ENCODE results near the gene NPR3. TPM values are rescaled to one million over a fixed set of nuclear protein-coding genes. Genes with fewer than 3 reads are reported as not detected.

Gene NPR3
- total and polyA plus RNA-seq, 4 donors: 0.70 to 15.4 (median 2.2) TPM

GRCh38 chr5:32722957-32723356 is 11.8 kb downstream of the NPR3 start:
- Histone ChIP-seq H3K27ac (ENCODE audit: low read depth in 1 of 2, low read length in 2 of 2) (no peak overlapping the region), H3K27me3 (ENCODE audit: control insufficient read depth in 4 of 4, insufficient read depth in 4 of 4, low read length in 3 of 4) (no peaks in the 10 kb centered on the region), H3K4me3 (ENCODE audit: low read depth in 1 of 3, low read length in 3 of 3) (no peak overlapping the region), H3K36me3 (ENCODE audit: control insufficient read depth in 4 of 4, insufficient read depth in 3 of 4, low read depth in 1 of 4, low read length in 3 of 4) (peaks cover 0 to 4% (median 2%) of the 10 kb centered on the region in 4 donors), H3K9ac (ENCODE audit: low read depth in 1 of 2, low read length in 2 of 2) (no peak overlapping the region), H3K4me1 (ENCODE audit: control insufficient read depth in 4 of 4, insufficient read depth in 4 of 4, low read length in 3 of 4) (no peaks in the 10 kb centered on the region), H3K9me3 (ENCODE audit: control insufficient read depth in 4 of 4, low read length in 3 of 4) (peaks cover 0 to 5% (median 0%) of the 10 kb centered on the region in 4 donors)
- no peak for TF ChIP-seq NR2F2 (IDR thresholded peaks at IDR 0.05)
- 90% methylated on average over 7 of the region's 7 CpGs for WGBS
- DNase-seq (ENCODE audit: low spot score): no peak

DNA sequence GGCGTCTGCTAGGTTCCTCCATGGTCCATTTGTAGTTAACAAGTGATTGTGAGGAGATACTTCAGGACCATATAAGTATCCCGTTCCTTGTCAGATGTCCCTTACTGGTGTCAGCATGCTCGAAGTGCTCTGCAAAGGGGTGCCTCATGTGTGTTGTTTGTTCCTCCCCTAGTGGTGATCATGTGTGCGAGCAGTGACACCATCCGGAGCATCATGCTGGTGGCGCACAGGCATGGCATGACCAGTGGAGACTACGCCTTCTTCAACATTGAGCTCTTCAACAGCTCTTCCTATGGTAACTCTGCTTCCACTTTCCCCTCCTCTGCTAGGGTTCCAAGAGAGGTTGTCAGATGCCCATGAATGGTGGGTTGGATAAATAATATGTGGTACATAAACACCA is 13.4 kb downstream of the NPR3 start:
- 93% methylated on average over 7 of the region's 7 CpGs for WGBS
- H3K36me3 ChIP-seq (ENCODE audit: control insufficient read depth in 4 of 4, insufficient read depth in 3 of 4, low read depth in 1 of 4, low read length in 3 of 4): peaks cover 0 to 4% (median 2%) of the 10 kb centered on the region in 4 donors
- no peaks in the 10 kb centered on the region for H3K27me3 ChIP-seq (ENCODE audit: control insufficient read depth in 4 of 4, insufficient read depth in 4 of 4, low read length in 3 of 4)
- no peak overlapping the region for H3K9ac ChIP-seq (ENCODE audit: low read depth in 1 of 2, low read length in 2 of 2)
- TF ChIP-seq YY1 (IDR thresholded peaks at IDR 0.05): no peak
- no peak overlapping the region for H3K4me3 ChIP-seq (ENCODE audit: low read depth in 1 of 3, low read length in 3 of 3)
- no peak overlapping the region for H3K27ac ChIP-seq (ENCODE audit: low read depth in 1 of 2, low read length in 2 of 2)
- no peaks in the 10 kb centered on the region for H3K4me1 ChIP-seq (ENCODE audit: control insufficient read depth in 4 of 4, insufficient read depth in 4 of 4, low read length in 3 of 4)
- peaks cover 0 to 5% (median 0%) of the 10 kb centered on the region in 4 donors for H3K9me3 ChIP-seq (ENCODE audit: control insufficient read depth in 4 of 4, low read length in 3 of 4)
- DNase-seq (ENCODE audit: low spot score): no peak

DNA sequence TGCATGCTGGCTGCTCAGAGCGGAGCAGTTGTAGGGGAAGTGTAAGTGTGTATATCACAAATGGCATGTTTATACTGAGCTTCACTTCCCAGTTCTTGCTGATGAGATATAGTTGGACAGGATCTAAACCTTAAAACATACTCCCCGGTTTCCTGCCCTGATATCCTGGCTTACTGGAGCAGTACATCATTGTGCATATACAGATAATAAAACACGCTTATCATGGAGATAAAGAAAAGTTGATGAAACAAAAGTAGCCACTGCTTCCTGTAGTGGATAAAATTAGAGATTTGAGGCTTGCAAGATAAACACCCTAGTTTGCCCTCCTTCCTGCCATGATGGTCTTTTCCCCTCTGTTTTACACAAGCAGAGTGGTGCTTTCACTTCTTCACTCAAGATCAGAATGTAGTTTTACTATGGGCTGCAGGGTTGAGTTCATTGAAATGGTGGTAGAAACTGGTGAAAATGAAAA is 15.0 kb downstream of the NPR3 start:
- Histone ChIP-seq H3K9ac (ENCODE audit: low read depth in 1 of 2, low read length in 2 of 2) (no peak overlapping the region), H3K27me3 (ENCODE audit: control insufficient read depth in 4 of 4, insufficient read depth in 4 of 4, low read length in 3 of 4) (no peaks in the 10 kb centered on the region), H3K9me3 (ENCODE audit: control insufficient read depth in 4 of 4, low read length in 3 of 4) (peaks cover 0 to 5% (median 0%) of the 10 kb centered on the region in 4 donors), H3K4me1 (ENCODE audit: control insufficient read depth in 4 of 4, insufficient read depth in 4 of 4, low read length in 3 of 4) (no peaks in the 10 kb centered on the region), H3K27ac (ENCODE audit: low read depth in 1 of 2, low read length in 2 of 2) (no peak overlapping the region), H3K36me3 (ENCODE audit: control insufficient read depth in 4 of 4, insufficient read depth in 3 of 4, low read depth in 1 of 4, low read length in 3 of 4) (peaks cover 0 to 4% (median 2%) of the 10 kb centered on the region in 4 donors), H3K4me3 (ENCODE audit: low read depth in 1 of 3, low read length in 3 of 3) (no peak overlapping the region)
- WGBS: 54% methylated on average over 3 of the region's 3 CpGs
- TF ChIP-seq EGR1 (IDR thresholded peaks at IDR 0.05; ENCODE audit: low read depth in 2 of 2) (no peak), NR2F2 (IDR thresholded peaks at IDR 0.05) (peak; percentile 33), TAF1 (conservative IDR thresholded peaks at IDR 0.05) (no peak)
- no peak for DNase-seq (ENCODE audit: low spot score)

- Histone ChIP-seq H3K27me3 (ENCODE audit: control insufficient read depth in 4 of 4, insufficient read depth in 4 of 4, low read length in 3 of 4) (no peaks in the 10 kb centered on the region), H3K4me3 (ENCODE audit: low read depth in 1 of 3, low read length in 3 of 3) (no peak overlapping the region), H3K9ac (ENCODE audit: low read depth in 1 of 2, low read length in 2 of 2) (no peak overlapping the region), H3K27ac (ENCODE audit: low read depth in 1 of 2, low read length in 2 of 2) (no peak overlapping the region), H3K9me3 (ENCODE audit: control insufficient read depth in 4 of 4, low read length in 3 of 4) (peaks cover 0 to 5% (median 0%) of the 10 kb centered on the region in 4 donors), H3K4me1 (ENCODE audit: control insufficient read depth in 4 of 4, insufficient read depth in 4 of 4, low read length in 3 of 4) (no peaks in the 10 kb centered on the region), H3K36me3 (ENCODE audit: control insufficient read depth in 4 of 4, insufficient read depth in 3 of 4, low read depth in 1 of 4, low read length in 3 of 4) (peaks cover 0 to 4% (median 2%) of the 10 kb centered on the region in 4 donors)
- DNase-seq (ENCODE audit: low spot score): no peak
- TF ChIP-seq RXRA (IDR thresholded peaks at IDR 0.05) (no peak), CTCF (IDR thresholded peaks at IDR 0.05; ENCODE audit: low read depth, low read length, missing input control) (no peak), HNF4G (IDR thresholded peaks at IDR 0.05) (no peak), SP1 (IDR thresholded peaks at IDR 0.05) (no peak), RAD21 (IDR thresholded peaks at IDR 0.05) (no peak), HNF4A (conservative IDR thresholded peaks at IDR 0.05) (no peak), NR2F2 (IDR thresholded peaks at IDR 0.05) (no peak)
- TF ChIP-seq, protein P1, sequence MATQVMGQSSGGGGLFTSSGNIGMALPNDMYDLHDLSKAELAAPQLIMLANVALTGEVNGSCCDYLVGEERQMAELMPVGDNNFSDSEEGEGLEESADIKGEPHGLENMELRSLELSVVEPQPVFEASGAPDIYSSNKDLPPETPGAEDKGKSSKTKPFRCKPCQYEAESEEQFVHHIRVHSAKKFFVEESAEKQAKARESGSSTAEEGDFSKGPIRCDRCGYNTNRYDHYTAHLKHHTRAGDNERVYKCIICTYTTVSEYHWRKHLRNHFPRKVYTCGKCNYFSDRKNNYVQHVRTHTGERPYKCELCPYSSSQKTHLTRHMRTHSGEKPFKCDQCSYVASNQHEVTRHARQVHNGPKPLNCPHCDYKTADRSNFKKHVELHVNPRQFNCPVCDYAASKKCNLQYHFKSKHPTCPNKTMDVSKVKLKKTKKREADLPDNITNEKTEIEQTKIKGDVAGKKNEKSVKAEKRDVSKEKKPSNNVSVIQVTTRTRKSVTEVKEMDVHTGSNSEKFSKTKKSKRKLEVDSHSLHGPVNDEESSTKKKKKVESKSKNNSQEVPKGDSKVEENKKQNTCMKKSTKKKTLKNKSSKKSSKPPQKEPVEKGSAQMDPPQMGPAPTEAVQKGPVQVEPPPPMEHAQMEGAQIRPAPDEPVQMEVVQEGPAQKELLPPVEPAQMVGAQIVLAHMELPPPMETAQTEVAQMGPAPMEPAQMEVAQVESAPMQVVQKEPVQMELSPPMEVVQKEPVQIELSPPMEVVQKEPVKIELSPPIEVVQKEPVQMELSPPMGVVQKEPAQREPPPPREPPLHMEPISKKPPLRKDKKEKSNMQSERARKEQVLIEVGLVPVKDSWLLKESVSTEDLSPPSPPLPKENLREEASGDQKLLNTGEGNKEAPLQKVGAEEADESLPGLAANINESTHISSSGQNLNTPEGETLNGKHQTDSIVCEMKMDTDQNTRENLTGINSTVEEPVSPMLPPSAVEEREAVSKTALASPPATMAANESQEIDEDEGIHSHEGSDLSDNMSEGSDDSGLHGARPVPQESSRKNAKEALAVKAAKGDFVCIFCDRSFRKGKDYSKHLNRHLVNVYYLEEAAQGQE (IDR thresholded peaks at IDR 0.05): no peak
These were observed 18.5 kb downstream of the NPR3 start for GRCh38 chr5:32729651-32730050.

Measured in liver (tissue), 9 donors.